Urinary bladder (tissue), 4 donors: ENCODE results near the gene SLC17A7. TPM values are rescaled to one million over a fixed set of nuclear protein-coding genes. Genes with fewer than 3 reads are reported as not detected.

ENCODE experiments used
- DNase-seq: peaks from one replicate; pipeline ENCODE4 v3.0.0-alpha.2; 2015; ENCODE audit errors: extremely low spot score
- H3K27ac ChIP-seq: one replicate; pipeline ENCODE4 v1.5.1; 2013; ENCODE audit warnings: low read depth, mild to moderate bottlenecking, moderate library complexity
- H3K36me3 ChIP-seq: one replicate; pipeline ENCODE4 v1.6.1; 2013; ENCODE audit warnings: mild to moderate bottlenecking, moderate library complexity; ENCODE audit not compliant: insufficient read depth
- H3K4me1 ChIP-seq: one replicate; pipeline ENCODE4 v1.6.1; 2013; ENCODE audit warnings: mild to moderate bottlenecking, moderate library complexity; ENCODE audit not compliant: insufficient read depth
- H3K4me3 ChIP-seq: one replicate; pipeline ENCODE4 v1.5.1; 2013; ENCODE audit warnings: low read depth, low read length
- WGBS: extraction: QIAGEN DNeasy Blood & Tissue Kit; methylation state at CpG from one replicate; pipeline ENCODE4 v1.1.7; 2013; 5-methylcytosine and 5-hydroxymethylcytosine counted together
- polyA plus RNA-seq: library from polyadenylated mRNA; stranded (reverse); fragments of 200-250 nt; gene quantifications from one replicate; pipeline ENCODE4 v1.2.3, GENCODE V29; 2013
- small RNA-seq: library from RNA; depleted of rRNA; stranded (forward); fragments of <200 nt; gene quantifications from one replicate; pipeline ENCODE3, GENCODE V24; 2014
- total RNA-seq: library from RNA; depleted of rRNA; stranded (reverse); fragments of >200 nt; gene quantifications from one replicate; pipeline ENCODE4 v1.2.3, GENCODE V29; 2014
- donor health status: healthy with polysubstance abuse.
- donor health status: healthy.

The SLC17A7 gene
- total and polyA plus RNA-seq, 2 donors, result 0.85 to 2.1 TPM

GRCh38 chr19:49390929-49391359, 50.4 kb downstream of the SLC17A7 start:
- H3K4me1 ChIP-seq, result no peaks in the 10 kb centered on the region
- H3K36me3 ChIP-seq, result no peaks in the 10 kb centered on the region
- no peak overlapping the region for H3K4me3 ChIP-seq
- no peak for DNase-seq
- WGBS, result 52% methylated on average over 9 of the region's 9 CpGs
- H3K27ac ChIP-seq, result no peak overlapping the region

DNA sequence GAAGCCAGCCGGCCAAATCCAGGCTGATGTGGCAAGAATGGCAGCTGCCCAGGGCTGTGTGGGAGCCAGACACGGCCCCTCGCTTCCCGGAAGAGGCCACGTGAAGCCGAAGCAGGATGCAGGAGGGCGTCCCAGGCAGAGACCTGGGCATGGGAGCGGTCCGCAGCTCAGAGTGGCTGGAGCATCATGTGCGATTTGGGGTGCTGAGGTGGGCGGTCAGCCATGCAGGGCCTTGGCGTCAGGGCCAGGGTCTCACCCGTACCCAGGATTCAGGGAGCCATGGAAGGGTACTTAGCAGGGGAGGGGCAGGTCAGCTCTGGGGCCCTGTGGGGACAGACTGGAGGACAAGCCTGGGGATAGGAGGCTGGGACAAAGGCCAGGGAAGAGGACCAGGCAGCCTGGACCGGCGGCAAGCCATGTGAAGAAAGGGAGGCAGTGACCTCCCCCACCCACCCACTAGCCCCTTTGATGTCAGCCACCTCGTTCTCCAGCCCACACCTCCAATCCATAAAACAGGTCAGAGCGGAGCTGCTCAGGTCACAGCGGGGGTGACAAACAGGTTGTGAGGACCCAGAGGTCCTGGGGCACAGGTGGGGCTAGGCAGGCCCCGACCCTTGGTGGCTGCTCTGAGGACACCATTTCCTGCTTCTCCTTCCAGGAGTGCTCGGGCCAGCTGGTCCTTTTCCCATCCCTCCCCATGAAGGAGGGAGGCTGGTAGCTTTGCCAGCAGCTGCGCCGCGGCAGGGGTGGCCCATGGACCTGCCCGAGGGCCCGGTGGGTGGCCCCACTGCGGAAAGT, 51.0 kb downstream of the SLC17A7 start:
- DNase-seq, result no peak
- Histone ChIP-seq H3K4me1 (no peaks in the 10 kb centered on the region), H3K27ac (no peak overlapping the region), H3K36me3 (no peaks in the 10 kb centered on the region), H3K4me3 (no peak overlapping the region)
- 65% methylated on average over 26 of the region's 26 CpGs for WGBS

GRCh38 chr19:49389406-49389805, 51.9 kb downstream of the SLC17A7 start:
- H3K4me3 ChIP-seq, result no peak overlapping the region
- no peaks in the 10 kb centered on the region for H3K36me3 ChIP-seq
- no peaks in the 10 kb centered on the region for H3K4me1 ChIP-seq
- 87% methylated on average over 20 of the region's 20 CpGs for WGBS
- no peak overlapping the region for H3K27ac ChIP-seq
- no peak for DNase-seq

GRCh38 chr19:49387936-49388372, 53.4 kb downstream of the SLC17A7 start, which contains the start of gene KASH5:
Gene KASH5 (plus strand): TSS chr19:49388249. CDS start chr19:49390884, 2,635 bp downstream.
- Histone ChIP-seq H3K36me3 (no peaks in the 10 kb centered on the region), H3K4me3 (no peak within 1 kb of the TSS), H3K4me1 (no peaks in the 10 kb centered on the region), H3K27ac (no peak within 1 kb of the TSS)
- 44% methylated on average over 40 of the region's 40 CpGs for WGBS
- no peak for DNase-seq

- 93% methylated on average over 1 of the region's 1 CpG for WGBS
- Histone ChIP-seq H3K27ac (no peak overlapping the region), H3K4me3 (no peak overlapping the region), H3K36me3 (no peaks in the 10 kb centered on the region), H3K4me1 (no peaks in the 10 kb centered on the region)
- DNase-seq, result no peak
Observed at GRCh38 chr19:49383599-49383998, 57.7 kb downstream of the SLC17A7 start.

GRCh38 chr19:49382639-49383038, 58.7 kb downstream of the SLC17A7 start:
- H3K36me3 ChIP-seq, result no peaks in the 10 kb centered on the region
- WGBS, result 93% methylated on average over 5 of the region's 5 CpGs
- no peak overlapping the region for H3K4me3 ChIP-seq
- no peaks in the 10 kb centered on the region for H3K4me1 ChIP-seq
- no peak for DNase-seq
- no peak overlapping the region for H3K27ac ChIP-seq

DNA sequence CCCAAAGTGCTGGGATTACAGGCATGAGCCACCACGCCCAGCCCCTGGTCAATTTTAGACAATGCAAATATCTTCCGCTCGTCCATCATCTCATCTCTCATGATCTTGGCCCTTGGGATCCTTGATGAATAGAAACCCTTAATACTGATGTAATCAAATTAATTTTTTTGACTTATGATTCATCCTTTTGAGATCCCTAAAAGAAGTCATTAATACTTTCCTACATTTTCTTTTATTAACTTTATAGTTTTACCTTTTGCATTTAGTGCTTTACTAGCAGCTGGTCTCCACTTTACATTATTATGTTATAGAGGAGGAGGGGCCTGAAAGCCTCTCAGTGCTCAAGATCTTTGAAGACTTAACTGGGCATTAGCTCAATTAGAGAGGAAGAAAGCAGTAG, 60.9 kb downstream of the SLC17A7 start:
- no peak for DNase-seq
- Histone ChIP-seq H3K36me3 (no peaks in the 10 kb centered on the region), H3K4me1 (no peaks in the 10 kb centered on the region), H3K27ac (no peak overlapping the region), H3K4me3 (no peak overlapping the region)
- WGBS, result 90% methylated on average over 3 of the region's 3 CpGs

Small RNA genes within 50 kb of the gene (small RNA-seq; reads per million reads assigned to genes)
- not detected for gene SNORD32A
- not detected for gene SNORD33
- gene SNORD34, result not detected
- gene SNORD35A, result not detected

Other genes starting within 250 kb of the SLC17A7 start
- 0.26 TPM for gene SLC6A16, start 116.3 kb downstream of the SLC17A7 start, total RNA-seq
- 2.0 TPM for gene SLC6A16, start 116.3 kb downstream of the SLC17A7 start, polyA plus RNA-seq
- 6.5 TPM for gene CD37, start 106.1 kb downstream of the SLC17A7 start, total RNA-seq
- gene CD37, start 106.1 kb downstream of the SLC17A7 start, polyA plus RNA-seq, result 12.4 TPM
- 21.1 TPM for gene TEAD2, start 79.1 kb downstream of the SLC17A7 start, total RNA-seq
- 54.8 TPM for gene TEAD2, start 79.1 kb downstream of the SLC17A7 start, polyA plus RNA-seq
- not detected for gene DKKL1, start 77.7 kb downstream of the SLC17A7 start, total RNA-seq
- gene DKKL1, start 77.7 kb downstream of the SLC17A7 start, polyA plus RNA-seq, result 0.46 TPM
- not detected for gene KASH5, start 53.3 kb downstream of the SLC17A7 start, total RNA-seq
- gene KASH5, start 53.3 kb downstream of the SLC17A7 start, polyA plus RNA-seq, result not detected
- not detected for gene PTH2, start 18.1 kb downstream of the SLC17A7 start, total RNA-seq
- not detected for gene PTH2, start 18.1 kb downstream of the SLC17A7 start, polyA plus RNA-seq
- gene GFY, start 16.1 kb downstream of the SLC17A7 start, total RNA-seq, result not detected
- not detected for gene GFY, start 16.1 kb downstream of the SLC17A7 start, polyA plus RNA-seq
- gene PIH1D1, start 10.3 kb upstream of the SLC17A7 start, total RNA-seq, result 49.6 TPM
- 69.6 TPM for gene PIH1D1, start 10.3 kb upstream of the SLC17A7 start, polyA plus RNA-seq
- 14.2 TPM for gene ALDH16A1, start 11.7 kb upstream of the SLC17A7 start, total RNA-seq
- gene ALDH16A1, start 11.7 kb upstream of the SLC17A7 start, polyA plus RNA-seq, result 34.7 TPM
- gene FLT3LG, start 32.7 kb upstream of the SLC17A7 start, total RNA-seq, result 3.4 TPM
- gene FLT3LG, start 32.7 kb upstream of the SLC17A7 start, polyA plus RNA-seq, result 18.8 TPM
- 2,198 TPM for gene RPL13A, start 46.1 kb upstream of the SLC17A7 start, total RNA-seq
- 3,726 TPM for gene RPL13A, start 46.1 kb upstream of the SLC17A7 start, polyA plus RNA-seq
- 1,853 TPM for gene RPS11, start 54.9 kb upstream of the SLC17A7 start, total RNA-seq
- gene RPS11, start 54.9 kb upstream of the SLC17A7 start, polyA plus RNA-seq, result 3,946 TPM
- 118 TPM for gene FCGRT, start 71.1 kb upstream of the SLC17A7 start, total RNA-seq
- gene FCGRT, start 71.1 kb upstream of the SLC17A7 start, polyA plus RNA-seq, result 200 TPM
- 50.2 TPM for gene RCN3, start 86.5 kb upstream of the SLC17A7 start, total RNA-seq
- 31.2 TPM for gene RCN3, start 86.5 kb upstream of the SLC17A7 start, polyA plus RNA-seq
- 33.0 TPM for gene NOSIP, start 139.0 kb upstream of the SLC17A7 start, total RNA-seq
- gene NOSIP, start 139.0 kb upstream of the SLC17A7 start, polyA plus RNA-seq, result 67.2 TPM
- 1.6 TPM for gene PRRG2, start 139.8 kb upstream of the SLC17A7 start, total RNA-seq
- gene PRRG2, start 139.8 kb upstream of the SLC17A7 start, polyA plus RNA-seq, result 3.6 TPM
- gene PRR12, start 149.7 kb upstream of the SLC17A7 start, total RNA-seq, result 4.2 TPM
- gene PRR12, start 149.7 kb upstream of the SLC17A7 start, polyA plus RNA-seq, result 20.3 TPM
- gene RRAS, start 198.6 kb upstream of the SLC17A7 start, total RNA-seq, result 11.8 TPM
- 279 TPM for gene RRAS, start 198.6 kb upstream of the SLC17A7 start, polyA plus RNA-seq
- gene SCAF1, start 200.7 kb upstream of the SLC17A7 start, total RNA-seq, result 8.3 TPM
- 42.3 TPM for gene SCAF1, start 200.7 kb upstream of the SLC17A7 start, polyA plus RNA-seq
- gene IRF3, start 224.3 kb upstream of the SLC17A7 start, total RNA-seq, result 31.9 TPM
- gene IRF3, start 224.3 kb upstream of the SLC17A7 start, polyA plus RNA-seq, result 84.9 TPM
- 3.1 TPM for gene BCL2L12, start 224.4 kb upstream of the SLC17A7 start, total RNA-seq
- 23.6 TPM for gene BCL2L12, start 224.4 kb upstream of the SLC17A7 start, polyA plus RNA-seq
- 121 TPM for gene PRMT1, start 235.7 kb upstream of the SLC17A7 start, total RNA-seq
- 215 TPM for gene PRMT1, start 235.7 kb upstream of the SLC17A7 start, polyA plus RNA-seq
- 1.4 TPM for gene ADM5, start 248.1 kb upstream of the SLC17A7 start, total RNA-seq
- gene ADM5, start 248.1 kb upstream of the SLC17A7 start, polyA plus RNA-seq, result 6.3 TPM
- 11.8 TPM for gene CPT1C, start 249.6 kb upstream of the SLC17A7 start, total RNA-seq
- gene CPT1C, start 249.6 kb upstream of the SLC17A7 start, polyA plus RNA-seq, result 7.3 TPM